ENCODE measurements around the gene IQGAP3. TPM values are rescaled to one million over a fixed set of nuclear protein-coding genes. Genes with fewer than 3 reads are reported as not detected.

The IQGAP3 gene
- total RNA-seq, 4 donors from 2014 or later, result 0.21 to 2.4 (median 0.97) TPM

- 77 to 79% methylated on average over 5 of the region's 5 CpGs for WGBS, 2 donors
- TF ChIP-seq EP300 (IDR thresholded peaks at IDR 0.05) (no peak), CTCF (IDR thresholded peaks at IDR 0.05) (no peak), POLR2A (IDR thresholded peaks at IDR 0.05) (no peak)
- H3K4me1 ChIP-seq, result no peaks in the 10 kb centered on the region
- no peak overlapping the region for H3K4me3 ChIP-seq
- no peak overlapping the region for H3K27ac ChIP-seq
- H3K27me3 ChIP-seq, result no peaks in the 10 kb centered on the region
- no peak for DNase-seq (ENCODE audit: low spot score in 2 of 2)
- H3K36me3 ChIP-seq, result no peaks in the 10 kb centered on the region
- no peaks in the 10 kb centered on the region for H3K9me3 ChIP-seq
Measured at GRCh38 chr1:156559797-156560385, 12.5 kb downstream of the IQGAP3 start.

- Histone ChIP-seq H3K27ac (no peak overlapping the region), H3K4me1 (no peaks in the 10 kb centered on the region), H3K4me3 (no peak overlapping the region), H3K27me3 (no peaks in the 10 kb centered on the region), H3K9me3 (no peaks in the 10 kb centered on the region), H3K36me3 (no peaks in the 10 kb centered on the region)
- TF ChIP-seq POLR2A (IDR thresholded peaks at IDR 0.05) (no peak), CTCF (IDR thresholded peaks at IDR 0.05) (no peak), EP300 (IDR thresholded peaks at IDR 0.05) (no peak)
- WGBS, 2 donors, result 77 to 84% methylated on average over 7 of the region's 8 CpGs
- DNase-seq (ENCODE audit: low spot score in 2 of 2), result no peak
Measured at GRCh38 chr1:156559086-156559796, 13.1 kb downstream of the IQGAP3 start.

- H3K9me3 ChIP-seq, result no peaks in the 10 kb centered on the region
- 68 to 77% methylated on average over 6 to 9 of the region's 9 CpGs for WGBS, 2 donors
- no peak overlapping the region for H3K27ac ChIP-seq
- no peaks in the 10 kb centered on the region for H3K27me3 ChIP-seq
- H3K4me3 ChIP-seq, result no peak overlapping the region
- no peaks in the 10 kb centered on the region for H3K4me1 ChIP-seq
- H3K36me3 ChIP-seq, result no peaks in the 10 kb centered on the region
- DNase-seq (ENCODE audit: low spot score in 2 of 2), result no peak
- TF ChIP-seq CTCF (IDR thresholded peaks at IDR 0.05), result no peak
- no peak for TF ChIP-seq EP300 (IDR thresholded peaks at IDR 0.05)
- no peak for TF ChIP-seq POLR2A (IDR thresholded peaks at IDR 0.05)
Measured at GRCh38 chr1:156556354-156556753, 16.0 kb downstream of the IQGAP3 start.

DNA sequence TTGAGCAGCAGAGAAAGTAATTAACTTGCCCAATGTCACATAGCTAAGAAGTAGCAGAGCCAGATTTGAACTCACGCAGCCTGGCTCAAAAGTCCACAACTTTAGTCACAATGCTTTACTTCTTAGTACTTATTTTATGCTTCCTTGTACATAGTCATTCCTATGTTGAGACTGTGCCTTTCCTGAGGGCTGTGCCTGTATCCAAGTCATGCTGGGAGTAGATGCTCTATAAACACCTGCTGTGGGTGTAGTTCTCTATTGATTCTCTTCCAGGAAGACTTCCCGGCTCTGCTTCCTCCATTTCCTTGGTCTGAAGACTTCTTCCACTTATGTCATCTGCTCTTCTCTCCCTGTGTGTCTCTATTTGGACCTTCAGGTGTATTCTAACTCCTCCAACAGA, 16.6 kb downstream of the IQGAP3 start:
- no peaks in the 10 kb centered on the region for H3K9me3 ChIP-seq
- no peaks in the 10 kb centered on the region for H3K27me3 ChIP-seq
- DNase-seq (ENCODE audit: low spot score in 2 of 2), result no peak
- H3K36me3 ChIP-seq, result no peaks in the 10 kb centered on the region
- TF ChIP-seq POLR2A (IDR thresholded peaks at IDR 0.05), result no peak
- no peak for TF ChIP-seq CTCF (IDR thresholded peaks at IDR 0.05)
- TF ChIP-seq EP300 (IDR thresholded peaks at IDR 0.05), result no peak
- no peak overlapping the region for H3K27ac ChIP-seq
- WGBS, 2 donors, result 50 to 63% methylated on average over 2 of the region's 2 CpGs
- H3K4me1 ChIP-seq, result no peaks in the 10 kb centered on the region
- H3K4me3 ChIP-seq, result no peak overlapping the region

- no peaks in the 10 kb centered on the region for H3K4me1 ChIP-seq
- no peak for TF ChIP-seq POLR2A (IDR thresholded peaks at IDR 0.05)
- TF ChIP-seq EP300 (IDR thresholded peaks at IDR 0.05), result no peak
- no peak for TF ChIP-seq CTCF (IDR thresholded peaks at IDR 0.05)
- no peak for DNase-seq (ENCODE audit: low spot score in 2 of 2)
- no peaks in the 10 kb centered on the region for H3K9me3 ChIP-seq
- no peaks in the 10 kb centered on the region for H3K36me3 ChIP-seq
- H3K4me3 ChIP-seq, result no peak overlapping the region
- H3K27me3 ChIP-seq, result no peaks in the 10 kb centered on the region
- no peak overlapping the region for H3K27ac ChIP-seq
- WGBS, 2 donors, result 80 to 81% methylated on average over 8 of the region's 8 CpGs
Measured at GRCh38 chr1:156554971-156555370, 17.4 kb downstream of the IQGAP3 start.
